Stromal cell of bone marrow (primary cell): ENCODE data around the gene FAM89A.

Experiments
- DNase-seq: peaks from one replicate; pipeline ENCODE4 v3.0.0-alpha.2; 2012; ENCODE audit warnings: low read depth

Gene FAM89A

DNA sequence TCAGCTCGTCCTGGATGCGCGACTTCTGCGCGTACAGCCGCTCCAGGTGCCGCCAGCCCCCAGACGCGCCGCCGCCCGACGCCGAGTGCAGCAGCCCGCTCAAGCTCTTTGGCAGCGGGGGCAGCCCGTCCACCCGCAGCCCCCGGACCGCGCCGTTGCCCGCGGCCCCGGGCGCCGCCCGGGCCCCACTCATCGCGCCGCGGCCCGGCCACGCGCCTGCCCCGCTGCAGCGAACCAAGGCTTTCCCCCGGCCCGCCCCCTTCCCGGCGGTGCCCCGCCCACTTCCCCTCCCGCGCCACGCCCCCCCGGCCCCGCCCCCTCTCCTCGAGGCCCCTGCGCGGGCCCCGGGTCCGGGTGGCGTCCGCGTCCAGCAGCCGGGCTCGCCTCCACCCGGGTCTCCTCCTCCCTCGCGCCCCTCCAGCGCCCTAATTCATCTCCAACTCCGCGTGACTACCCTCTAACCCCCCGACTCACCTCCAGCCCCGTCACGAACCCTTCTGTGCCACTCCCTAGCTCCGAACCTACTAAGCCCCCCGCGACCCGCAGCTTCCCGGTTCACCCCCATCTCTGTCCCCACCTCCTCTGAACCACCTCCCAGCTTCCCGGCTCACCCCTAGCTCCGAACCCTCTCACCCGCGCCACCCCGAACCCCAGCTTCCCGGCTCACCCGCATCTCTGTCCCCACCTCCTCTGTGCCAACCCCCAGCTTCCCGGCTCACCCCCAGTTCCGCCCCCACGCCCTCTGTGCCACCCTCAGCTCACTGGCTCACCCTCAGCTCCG is at the start of gene FAM89A:
FAM89A (minus strand) TSS at position 236 of the 781 bp plus-strand sequence; CDS start at position 193, 43 bp downstream.
- DNase-seq: peak; percentile 11

DNA sequence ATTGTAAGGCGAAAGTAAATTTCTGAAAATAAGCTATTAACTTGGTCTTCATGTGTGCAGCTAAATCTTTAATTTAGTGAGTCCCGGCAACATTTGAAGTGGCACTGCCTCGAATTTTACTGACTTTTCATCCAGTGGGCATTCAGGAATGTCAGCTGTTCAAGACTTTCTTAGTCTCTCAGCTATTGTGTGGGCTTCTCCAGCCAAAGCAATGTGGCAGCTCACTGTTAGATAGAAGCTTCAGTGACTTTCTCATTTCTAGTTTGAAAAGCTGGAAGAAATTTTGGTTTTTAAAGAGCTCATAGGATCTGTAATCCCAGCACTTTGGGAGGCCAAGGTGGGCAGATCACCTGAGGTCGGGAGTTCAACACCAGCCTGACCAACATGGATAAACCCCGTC is 44.3 kb upstream of the FAM89A start:
- DNase-seq: no peak

DNA sequence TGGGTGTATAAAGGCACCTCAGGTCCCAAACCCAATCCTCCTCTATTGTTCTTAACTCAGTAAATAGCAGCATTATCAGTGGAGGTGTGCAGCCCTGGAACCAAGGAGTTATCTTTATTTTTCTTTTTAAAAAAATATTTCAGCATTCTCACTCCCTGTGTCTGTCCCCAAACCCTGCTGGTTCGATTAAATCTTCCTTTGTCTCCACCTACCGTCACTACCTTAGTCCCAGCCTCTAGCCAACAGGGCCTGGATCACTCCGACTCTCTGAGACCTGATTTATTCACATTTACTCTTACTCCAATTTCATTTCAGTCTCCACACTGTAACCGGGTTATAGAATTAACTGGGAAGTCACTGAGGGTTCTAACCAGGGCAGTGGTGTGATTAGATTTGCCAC is 39.1 kb upstream of the FAM89A start:
- DNase-seq: no peak

DNA sequence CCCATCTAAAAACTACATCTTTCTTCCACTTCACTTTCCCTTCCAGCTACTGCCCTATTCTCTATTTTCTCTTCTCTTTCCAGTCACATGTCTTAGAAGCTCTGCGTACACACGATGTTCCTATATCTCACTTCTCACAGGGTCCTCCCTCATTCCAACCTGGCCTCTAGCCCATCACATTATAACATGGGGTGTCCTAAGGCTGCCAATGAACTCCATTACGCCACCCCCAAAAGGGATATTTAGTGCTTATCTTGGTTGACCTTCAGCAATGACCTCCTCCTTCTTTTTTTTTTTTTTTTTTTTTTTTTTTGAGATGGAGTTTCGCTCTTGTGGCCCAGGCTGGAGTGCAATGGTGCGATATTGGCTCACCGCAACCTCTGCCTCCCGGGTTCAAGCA is 38.2 kb upstream of the FAM89A start:
- DNase-seq: no peak

DNA sequence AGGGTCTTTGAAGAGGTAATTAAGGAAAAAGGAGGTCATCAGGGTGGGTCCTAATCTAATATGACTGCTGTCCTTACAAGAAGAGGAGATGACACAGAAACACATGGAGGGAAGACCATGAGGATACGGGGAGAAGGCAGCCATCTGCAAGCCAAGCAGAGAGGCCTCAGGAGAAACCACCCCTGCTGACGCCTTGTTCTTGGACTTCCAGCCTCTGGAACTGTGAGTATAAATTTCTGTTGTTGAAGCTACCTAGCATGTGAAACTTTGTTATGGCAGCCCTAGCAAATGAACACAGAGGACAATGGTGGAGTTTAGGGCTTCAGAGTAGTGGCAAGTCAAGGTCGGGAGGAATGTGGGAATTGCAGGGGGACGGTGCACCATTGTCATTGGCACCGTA is 36.7 kb upstream of the FAM89A start:
- no peak for DNase-seq

DNA sequence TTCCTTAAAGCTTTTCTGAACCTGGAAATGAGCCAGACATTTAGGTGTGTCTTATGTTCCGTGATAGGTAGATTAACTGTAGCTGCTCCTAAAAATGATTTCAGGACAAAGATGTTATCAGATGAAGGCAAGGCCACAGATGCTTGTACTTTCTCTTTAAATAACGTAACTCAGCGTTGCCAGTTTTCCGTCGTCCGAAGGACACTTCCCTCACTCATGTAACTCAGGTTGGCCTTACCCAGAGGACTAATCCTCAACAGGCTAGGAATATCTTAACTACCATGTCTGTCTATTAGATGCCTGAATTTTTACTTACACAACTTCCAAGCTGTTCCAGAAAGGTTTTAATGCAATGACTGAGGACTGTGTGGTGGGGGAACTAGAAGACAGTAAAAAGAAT is 35.4 kb upstream of the FAM89A start:
- no peak for DNase-seq

DNA sequence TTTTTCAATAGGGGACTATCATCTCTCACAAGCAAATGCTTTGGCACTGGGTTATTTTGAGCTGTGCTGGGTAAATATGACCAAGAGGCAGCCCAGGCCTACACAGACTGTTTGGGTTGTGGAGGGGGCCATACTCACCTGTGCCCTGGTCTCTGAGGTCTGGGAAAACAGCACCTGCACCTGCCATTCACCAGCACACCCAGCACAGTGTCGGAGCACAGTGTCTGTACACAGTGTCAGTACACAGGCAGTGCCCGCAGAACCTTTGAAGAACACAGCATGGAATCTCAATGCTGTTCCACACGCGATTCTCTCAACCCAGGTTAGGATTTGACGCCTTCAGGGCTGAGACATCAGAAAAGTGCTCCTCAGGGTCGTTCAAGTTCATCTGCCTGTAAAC is 35.0 kb upstream of the FAM89A start:
- DNase-seq: no peak

DNA sequence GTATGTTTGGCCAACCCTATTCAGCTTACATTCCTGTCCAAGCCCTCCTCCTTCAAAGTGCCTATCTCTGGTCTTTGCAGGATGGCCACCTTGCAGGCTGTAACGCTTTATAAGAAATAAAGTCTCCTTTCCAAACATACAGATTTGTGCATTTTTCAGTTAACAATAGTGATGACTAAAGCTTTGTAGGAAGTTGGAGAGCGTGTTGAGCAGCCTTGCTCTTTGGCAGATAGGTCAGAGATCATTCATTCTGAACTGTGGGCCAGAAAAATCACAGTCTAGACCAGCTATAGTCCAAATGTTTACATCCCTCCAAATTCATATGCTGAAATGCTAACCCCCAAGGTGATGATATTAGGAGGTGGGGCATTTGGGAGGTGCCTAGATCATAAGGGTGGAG is 34.0 kb upstream of the FAM89A start:
- no peak for DNase-seq

DNA sequence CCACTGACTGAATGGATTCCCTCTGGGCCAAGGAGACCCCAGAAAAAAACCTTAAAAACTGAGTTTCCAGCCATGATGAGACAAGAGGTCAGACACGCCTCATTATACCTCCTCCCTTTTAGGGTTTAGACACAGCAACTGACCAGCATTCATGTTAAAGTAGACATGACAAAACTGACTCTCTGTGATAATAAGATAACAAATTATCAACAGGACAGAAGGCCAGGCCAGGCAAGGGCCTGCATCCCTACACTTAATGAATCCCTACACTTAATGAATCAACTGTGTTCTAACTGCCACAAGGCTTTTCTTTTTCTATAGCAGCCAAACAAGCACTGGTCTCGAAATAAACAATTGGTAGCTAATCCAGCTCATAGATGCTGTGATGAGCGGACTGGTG is 33.3 kb upstream of the FAM89A start:
- DNase-seq: no peak

DNA sequence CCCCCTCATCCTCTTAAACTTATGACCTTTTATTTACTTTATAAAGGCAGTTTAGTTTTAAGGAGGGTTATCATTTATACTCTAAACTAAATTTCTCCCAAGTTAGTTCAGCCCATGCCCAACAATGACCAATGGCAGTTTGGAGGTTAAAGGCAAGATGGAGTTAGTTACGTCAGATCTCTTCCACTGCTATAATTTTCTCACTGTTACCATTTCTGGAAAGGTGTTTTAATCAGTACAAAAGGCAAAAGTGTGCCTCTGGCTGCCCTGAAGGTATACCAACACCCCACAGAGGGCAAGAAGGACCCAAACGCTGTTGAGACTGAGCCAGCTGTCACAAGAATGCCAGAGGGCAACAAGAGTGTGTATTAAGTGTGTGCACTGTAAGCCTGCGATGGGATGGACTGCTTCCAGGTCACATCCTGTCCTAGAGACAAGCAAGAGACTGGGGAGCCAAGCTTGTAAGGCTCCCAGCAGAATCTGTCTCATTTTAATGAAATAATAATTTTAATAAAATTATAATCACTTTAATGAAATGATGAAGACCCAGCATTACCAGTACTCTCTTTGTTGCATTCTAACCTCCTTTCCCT is 32.5 kb upstream of the FAM89A start:
- no peak for DNase-seq

DNA sequence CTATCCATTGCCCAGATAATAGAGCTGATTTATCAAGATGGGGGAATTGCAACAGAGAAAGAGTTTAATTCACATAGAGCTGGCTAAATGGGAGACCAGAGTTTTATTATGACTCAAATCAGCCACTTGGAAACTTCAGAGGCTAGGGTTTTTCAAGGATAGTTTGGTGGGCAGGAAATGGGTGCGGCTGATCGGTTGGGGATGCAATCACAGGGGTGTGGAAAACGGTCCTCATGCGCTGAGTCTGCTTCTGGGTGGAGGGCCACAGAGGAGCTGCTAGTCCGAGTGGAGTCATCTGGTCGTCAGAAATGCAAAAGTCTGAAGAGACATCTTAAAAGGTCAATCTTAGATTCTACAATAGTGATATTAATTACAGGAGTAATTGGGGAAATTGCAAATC is 32.0 kb upstream of the FAM89A start:
- no peak for DNase-seq

DNA sequence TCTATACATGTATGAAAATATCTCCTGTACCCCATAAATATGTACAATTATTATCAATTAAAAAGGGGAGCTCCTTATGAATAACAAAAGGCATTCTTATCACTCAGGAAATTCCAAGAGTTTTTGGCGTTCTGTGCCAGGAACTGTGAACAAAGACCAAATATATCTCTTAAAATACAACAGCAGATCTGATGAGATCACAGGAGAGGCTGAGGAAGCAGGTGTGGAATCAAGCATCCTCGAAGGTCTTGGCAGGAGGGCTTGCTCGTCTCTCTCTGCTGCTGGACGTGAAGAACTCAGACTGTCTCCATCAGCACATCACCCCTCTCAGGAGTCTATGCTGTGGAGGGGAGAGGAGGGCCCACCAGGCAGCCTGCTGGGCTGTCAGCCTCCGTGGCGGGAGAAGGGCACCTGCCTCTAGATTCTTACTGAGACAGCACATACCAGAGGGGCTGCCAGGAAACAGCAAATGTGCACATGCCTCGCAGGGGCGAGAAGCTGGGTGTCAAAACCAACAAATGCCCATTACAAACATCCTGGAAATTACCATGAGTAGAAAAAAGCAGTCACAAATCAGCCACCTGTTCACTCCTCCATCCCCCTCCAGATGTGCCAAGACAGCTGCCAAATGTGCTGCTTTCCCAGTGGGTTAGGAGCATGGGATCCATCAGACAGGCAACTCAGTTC is 30.8 kb upstream of the FAM89A start:
- no peak for DNase-seq

DNA sequence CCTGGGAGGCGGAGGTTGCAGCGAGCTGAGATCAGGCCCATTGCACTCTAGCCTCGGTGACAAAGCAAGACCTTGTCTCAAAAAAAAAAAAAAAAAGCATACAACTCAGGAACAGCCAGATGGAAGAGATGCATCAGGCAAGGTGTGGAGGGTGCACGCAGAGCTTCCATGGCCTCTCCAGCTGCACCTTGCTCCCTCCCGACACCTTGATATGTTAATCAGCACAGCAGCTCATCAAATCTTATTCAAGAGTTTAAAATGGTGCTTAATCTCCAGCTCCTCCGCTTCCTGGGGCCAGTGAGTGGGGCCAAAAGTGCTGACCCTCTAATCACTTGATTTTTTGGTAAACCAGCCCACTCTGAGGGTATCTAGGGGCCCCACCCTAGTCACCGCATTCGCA is 29.3 kb upstream of the FAM89A start:
- no peak for DNase-seq

DNA sequence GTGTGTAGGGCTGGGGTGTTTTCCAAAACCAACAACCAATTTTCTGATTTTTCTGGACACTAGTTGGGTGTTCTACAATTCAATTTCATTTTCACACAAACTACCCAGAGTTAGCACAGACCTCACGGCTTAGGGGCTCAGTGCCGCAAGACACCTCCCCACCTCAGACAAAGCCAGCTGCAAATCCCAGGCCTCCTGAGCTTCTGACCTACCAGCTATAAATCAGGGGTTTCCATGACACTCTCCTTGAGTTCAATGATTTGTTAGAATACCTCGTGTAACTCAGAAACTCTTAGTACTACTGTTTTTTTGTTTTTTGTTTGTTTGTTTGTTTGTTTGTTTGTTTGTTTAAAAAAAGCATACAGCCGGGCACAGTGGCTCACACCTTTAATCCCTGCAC is 28.7 kb upstream of the FAM89A start:
- DNase-seq: no peak

DNA sequence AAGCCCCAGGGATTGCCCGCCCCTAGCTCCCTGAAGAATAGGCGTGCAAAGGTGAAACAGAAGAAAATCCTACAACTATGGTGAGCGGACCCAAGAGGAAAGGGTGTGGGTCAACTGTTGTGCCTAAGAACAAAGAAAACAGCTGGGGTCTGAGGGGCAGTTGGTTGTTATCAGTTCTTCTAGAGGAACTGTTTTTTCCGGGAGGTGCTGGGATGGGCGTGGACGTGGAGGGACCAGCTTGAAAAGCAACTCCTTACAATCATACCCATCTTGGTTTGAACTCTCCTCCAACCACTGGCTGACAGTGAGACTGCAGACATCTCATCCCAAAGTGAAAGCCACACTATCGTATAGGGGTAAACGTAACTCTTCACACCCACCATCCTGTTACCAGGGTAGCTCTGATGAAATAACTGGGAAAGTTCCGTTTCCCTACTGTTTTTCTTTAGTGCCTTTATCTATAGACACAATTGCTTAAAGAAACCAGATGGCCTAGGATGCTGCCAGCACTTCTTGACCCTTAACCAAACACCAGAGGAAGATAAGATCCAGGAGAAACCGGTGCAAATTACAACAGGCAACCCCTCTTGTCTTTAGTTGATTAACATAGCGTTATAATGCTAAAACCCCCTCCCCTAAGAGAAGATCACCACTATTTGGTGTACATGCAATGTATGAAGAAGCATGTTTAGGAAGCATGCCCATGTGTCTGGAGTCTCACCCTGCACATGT is 25.6 kb upstream of the FAM89A start:
- no peak for DNase-seq

DNA sequence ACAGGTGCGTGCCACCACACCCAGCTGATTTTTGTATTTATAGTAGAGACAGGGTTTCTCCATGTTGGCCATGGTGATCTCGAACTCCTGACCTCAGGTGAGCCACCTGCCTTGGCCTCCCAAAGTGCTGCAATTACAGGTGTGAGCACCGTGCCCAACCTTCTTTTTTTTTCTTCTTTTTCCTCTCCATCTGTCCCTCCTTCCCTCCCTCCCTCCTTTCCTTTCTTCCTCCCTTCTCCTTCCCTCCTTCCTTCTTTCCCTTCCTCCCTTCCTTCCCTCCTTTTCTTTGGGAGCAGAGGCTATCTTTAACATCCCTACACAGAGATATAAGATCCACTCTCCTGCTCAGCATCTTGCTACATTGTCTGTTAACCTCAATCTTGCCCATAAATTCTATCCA is 24.4 kb upstream of the FAM89A start:
- DNase-seq: no peak

DNA sequence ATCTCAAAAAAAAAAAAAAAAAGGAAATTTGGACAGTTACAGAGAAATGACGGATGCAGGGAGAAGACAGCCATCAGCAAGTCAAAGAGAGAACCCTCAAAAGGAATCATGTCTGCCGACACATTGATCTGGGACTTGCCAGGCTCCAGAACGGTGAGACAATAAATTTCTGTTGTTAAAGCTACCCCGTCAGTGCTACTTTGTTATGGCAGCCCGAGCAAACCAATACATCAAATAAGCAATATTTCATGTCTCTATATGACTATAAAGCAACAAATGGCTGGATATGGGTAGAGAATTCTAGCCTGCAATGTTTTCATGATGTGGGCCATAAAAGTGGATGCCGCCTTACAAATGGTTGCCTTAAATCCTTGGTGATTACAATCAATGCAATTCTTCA is 23.3 kb upstream of the FAM89A start:
- no peak for DNase-seq

DNA sequence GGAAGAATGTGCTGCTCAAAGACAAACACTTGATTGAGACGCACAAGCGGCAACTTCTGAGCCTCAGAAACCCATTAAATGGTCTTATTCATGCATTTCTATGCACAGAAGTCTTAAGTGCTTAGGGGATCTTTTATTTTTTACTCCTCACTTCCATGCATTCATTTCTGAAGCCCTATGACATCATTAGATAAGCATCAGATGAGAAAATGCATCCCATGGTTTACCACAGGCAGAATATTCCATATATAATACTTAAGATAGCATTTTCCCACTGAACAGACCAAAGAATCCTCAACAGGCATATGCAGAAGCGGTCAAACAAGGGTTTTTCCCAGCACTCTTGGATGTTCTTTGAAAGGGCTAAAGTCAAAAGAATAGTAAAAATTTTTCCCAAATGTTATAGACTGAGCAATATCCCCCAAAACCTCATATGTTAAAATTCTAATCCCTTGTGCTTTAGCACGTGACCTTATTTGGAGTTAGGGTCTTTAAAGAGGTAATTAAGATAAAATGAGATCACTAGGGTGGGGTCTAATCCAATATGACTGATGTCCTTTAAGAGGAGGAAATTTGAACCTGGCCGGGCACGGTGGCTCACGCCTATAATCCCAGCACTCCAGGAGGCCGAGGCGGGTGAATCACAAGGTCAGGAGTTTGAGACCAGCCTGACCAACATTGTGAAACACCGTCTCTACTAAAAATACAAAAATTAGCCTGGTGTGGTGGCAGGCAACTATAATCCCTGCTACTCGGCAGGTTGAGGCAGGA is 22.6 kb upstream of the FAM89A start:
- DNase-seq: no peak

DNA sequence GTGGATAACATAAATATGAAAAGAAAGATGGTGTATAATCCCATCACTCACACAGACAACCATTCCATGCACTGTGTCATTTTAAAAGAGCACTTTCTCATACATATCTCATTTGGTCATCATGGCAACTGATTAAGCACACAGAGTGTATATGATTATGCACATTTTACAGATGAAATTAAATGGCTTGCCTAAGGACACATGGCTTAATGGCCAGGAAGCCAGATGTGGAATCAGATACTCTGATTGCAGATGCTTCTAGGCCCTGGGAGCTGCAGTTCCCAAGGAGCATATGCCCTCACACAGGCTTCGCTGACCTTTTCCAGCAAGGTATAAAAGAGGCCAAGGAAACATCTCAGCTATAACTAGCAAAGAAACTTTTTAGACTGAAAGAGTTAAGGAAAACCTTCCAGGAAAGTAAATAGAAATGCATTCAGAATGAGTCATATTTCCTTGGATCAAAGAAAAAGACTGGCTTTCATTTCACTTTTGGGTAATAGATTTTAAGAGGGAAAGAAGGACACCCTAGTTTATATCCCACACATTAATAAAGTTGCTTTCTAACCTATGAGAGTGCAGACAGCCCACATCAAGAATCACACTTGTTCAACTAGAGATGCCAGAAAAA is 19.6 kb upstream of the FAM89A start:
- DNase-seq: no peak

DNA sequence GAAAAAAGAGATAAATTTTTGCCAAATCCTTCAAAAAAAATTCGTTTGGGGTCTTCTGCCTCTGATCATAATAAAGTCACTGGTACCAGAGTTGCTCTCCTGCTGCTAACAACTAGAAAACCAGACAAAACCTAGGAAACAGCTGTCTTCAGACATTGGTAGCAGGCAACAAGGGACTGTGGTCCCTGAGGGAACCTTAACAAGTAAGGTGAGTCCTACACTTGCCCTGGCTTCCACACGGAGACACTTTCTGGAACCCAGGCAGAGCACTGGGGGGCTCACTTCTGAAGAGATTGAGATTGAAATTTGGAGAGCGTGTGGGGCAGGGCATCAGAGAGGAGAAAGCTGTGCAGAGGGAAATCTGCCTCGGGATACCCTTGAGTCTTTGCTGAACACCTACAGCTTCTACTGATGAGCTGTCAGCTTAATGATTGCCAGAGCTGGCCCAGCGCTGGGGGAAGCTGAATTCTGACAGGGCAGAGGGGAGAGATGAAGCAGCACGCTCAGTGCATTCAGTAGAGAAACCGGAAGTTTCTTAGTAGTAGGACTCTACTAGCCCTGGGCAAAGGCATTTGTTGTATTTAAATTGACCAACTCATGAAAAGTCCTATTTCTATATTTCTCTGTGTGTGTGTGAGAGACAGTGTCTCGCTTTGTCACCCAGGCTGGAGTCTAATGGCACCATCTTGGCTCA is 18.5 kb upstream of the FAM89A start:
- DNase-seq: no peak

DNA sequence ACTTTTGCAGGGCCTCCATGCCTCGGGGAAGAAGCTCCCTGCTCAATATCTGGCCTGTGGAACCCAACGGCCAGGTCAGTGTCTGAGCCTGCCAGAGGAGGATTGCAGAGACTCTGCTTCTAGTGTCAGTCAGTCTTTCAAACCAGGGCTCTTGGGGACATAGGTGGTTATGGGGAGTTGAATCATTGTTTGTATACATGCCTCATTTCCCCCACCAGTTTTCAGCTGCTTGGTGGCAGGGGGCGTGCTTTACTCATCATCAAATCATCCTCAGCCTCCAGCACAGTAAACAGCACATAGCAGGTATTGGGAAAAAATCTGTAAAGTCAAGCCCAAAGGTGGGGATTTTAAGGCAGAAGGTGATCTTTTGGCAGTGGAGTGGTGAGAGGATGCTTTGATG is 17.4 kb upstream of the FAM89A start:
- DNase-seq: no peak
